GF-D8 (cell line): ENCODE measurements around the gene DICER1.
"Not testable (repeated sequence)": the region's sequence is repeated elsewhere in the genome, so short reads cannot be mapped to it uniquely, and the experiment has no call there.

Experiments used
- DNase-seq: peaks from one replicate; lab custom pipeline; 2025; lab: John Stamatoyannopoulos, UW

DICER1 gene

DNA sequence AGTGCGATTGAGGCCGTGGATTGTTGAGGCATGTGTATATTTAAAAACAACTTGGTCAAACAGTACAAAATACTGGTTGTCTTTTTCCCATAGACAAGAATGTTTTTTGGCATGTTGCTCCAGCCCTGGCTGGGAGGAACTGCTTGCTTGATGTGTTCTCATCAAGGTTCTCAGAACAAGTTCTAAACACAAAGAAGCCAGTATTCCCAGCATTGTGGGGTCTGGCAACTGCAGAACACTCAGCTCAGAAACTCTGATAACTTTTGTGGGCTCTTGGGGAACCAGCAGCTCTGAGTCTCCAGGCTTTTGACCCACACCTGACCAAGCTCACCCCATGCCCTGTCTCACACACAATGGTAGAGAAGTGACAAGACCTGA lies 27.1 kb upstream of the DICER1 start:
- DNase-seq = no peak

DNA sequence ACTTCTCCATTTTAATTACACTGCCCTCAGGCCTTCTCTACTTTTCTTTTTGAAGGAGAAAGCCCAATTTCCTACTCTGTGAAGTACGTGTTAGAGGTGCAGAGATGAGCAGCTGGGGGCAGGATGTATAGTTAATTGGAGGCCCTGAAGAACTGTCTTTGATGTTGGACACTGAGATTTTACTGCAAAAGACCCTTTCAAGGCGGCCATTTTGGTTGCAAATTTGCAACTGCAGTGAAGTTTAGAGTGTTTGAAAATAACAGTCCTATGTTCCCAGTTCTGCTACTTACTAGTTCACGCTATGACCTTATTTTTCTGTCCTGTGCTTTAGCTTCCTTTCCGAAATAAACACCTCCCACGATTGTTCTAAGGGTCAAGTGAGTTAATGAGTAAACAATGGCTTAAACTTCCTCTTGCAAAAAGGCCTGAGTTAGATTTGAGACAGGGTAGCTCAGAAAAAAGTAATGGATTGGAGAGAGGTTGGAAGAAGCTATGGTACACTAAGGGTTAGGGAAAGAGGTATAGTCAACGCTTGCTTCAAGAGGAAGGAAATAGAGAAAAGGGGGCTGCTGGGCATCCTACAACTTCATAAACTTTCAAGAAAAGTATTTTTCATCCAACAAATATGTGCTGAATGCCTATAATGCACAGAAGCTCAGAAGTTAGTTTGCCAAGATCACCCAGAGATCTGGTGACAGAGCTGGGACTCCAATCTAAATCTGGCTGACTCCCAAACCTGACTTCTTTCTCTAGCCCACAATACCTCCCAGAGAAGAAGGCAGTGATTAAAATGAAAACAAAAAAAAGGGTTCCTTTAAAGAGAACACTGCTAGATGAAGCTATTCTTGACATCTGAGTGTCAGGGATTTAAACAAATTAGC lies 26.4 kb upstream of the DICER1 start:
- DNase-seq = no peak

DNA sequence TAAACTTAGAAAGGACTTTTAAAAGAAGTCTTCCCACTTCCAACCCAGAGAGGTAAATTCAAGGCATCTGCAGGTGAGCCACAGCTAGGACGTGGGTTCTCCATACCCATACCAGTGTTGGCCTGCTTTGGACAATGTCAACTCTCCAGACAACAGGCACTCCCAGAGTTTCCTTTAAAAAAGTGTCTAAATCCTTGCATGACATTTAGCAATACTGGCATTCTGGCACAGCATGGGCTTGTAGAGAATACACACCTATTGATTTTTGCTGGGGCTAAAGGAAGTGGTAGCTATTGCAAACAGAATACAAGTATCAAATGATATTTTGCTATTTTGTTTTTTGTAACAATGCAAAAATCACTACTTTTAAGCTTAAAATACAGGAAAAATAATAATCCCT lies 25.8 kb upstream of the DICER1 start:
- no peak for DNase-seq

DNA sequence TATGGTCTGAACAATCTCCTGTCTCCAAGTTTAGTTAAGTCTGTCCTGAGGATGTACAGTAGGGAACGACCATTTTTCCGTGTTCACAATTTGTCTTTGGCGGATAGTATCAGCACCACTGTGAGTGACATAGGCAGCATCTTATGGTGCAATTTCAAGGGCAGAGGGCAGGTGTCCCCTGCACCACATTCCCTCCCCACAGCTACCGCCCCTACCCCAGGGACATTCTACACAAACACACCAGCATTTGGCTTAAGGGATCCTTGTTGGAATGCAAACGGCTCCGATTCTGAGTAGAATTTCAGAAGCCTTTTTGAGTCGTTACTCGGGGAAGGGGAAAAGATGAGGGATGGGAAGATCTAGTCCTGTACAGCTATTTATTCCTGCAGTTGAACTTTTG lies 25.1 kb upstream of the DICER1 start:
- no peak for DNase-seq

DNA sequence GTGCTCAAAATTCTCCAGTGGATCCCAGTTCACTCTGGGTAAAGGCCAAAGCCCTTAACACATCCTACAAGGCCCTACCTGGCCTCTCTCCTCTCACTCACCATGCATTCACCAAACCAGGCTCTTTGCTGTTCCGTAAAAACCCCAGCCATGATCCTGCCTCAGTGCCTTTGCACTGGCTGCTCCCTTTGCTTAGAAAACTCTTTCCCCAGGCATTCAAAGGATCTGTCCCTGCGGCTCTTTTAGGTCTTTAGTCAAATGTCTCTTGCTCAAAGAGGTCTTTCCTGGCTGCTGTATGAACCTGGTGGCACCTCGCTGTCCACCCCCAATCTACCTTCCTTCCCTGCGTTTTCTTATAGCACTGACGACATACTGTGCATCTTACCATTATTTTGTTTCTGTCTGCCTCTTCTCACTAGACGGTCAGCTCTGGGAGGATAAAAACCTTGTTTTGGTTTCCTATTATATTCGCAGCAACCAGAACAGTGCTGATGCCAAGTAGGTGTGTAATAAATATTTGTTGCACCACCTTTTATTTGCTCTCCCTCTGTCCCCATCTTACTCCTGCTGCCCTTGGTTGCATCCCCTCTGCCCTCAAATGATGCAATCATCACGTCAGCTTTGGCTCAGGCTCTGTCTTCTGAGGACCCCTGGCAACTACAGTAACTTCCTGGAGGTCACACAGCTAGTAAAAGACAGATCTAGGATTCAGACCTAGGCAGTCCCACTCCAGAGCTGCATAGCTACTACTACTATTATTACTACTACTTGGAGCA lies 23.8 kb upstream of the DICER1 start:
- no peak for DNase-seq

DNA sequence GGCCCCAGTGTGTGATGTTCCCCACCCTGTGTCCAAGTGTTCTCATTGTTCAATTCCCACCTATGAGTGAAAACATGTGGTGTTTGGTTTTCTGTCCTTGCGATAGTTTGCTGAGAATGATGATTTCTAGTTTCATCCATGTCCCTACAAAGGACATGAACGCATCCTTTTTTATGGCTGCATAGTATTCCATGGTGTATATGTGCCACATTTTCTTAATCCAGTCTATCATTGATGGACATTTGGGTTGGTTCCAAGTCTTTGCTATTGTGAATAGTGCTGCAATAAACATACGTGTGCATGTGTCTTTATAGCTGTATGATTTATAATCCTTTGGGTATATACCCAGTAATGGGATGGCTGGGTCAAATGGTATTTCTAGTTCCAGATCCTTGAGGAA lies 18.3 kb upstream of the DICER1 start:
- DNase-seq = not testable (repeated sequence)

DNA sequence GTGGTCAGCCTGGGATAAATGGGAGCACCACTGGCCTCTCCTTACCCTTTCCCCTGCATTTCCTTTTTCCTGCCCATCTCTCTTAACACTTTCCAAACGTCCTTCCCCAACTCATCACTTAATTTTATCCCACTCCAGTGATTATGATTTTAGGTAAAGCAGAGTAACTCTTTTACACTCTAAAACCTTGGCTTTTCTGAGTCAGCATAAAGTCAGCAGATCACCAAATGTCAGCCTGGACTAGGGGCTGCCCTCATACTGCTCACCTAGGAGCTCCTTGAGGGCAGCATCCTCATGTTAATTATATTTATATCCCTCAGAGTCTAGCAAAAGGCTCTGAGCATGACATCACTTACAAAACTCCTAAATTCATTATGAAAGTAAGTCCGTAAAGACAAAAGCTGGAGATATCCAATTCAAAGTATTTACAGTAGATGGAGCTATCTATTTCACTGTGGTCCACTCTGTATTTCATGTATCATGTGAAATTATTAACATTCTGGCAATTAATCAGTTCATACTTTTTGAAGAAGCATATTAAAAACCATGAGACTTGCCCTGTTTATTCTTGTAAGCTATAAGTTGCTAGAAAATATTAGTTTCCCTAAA lies 17.0 kb upstream of the DICER1 start:
- no peak for DNase-seq

DNA sequence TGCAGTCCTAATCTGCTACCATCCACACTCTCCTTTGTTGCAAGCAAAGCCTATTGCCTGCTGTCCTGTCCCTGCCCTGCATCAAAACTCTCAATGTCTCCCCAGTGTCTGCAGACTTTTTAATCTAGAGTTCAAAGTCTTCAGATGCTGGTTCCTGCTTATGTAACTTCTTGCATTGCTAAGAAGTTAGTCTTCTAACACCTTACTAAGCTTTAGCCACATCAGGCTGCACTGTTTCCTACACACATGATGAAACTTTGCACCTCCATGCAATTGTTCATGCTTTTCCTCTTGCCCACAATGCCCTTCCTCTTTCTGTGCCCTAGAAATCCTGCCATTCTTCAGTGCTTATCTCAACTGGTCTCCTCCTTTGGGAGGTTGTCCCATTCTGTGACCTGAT lies 16.2 kb upstream of the DICER1 start:
- DNase-seq = peak; percentile 77

DNA sequence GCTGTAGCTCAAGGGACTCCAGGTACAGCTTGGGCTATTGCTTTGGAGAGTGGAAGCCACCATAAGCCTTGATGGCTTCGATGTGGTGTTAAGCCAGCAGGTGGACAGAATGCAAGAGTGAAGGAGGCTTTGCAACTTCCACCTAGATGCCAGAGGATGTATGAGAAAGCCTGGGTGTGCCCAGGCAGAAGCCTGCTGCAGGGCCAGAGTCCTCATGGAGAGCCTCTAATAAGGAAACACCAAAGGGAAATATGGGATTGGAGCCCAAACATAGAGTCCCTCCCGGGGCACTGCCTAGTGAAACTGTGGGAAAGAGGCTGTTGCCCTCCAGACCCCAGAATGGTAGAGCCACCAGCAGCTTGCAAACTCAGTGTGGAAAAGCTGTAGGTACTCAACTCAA lies 9.8 kb upstream of the DICER1 start:
- DNase-seq = no peak

DNA sequence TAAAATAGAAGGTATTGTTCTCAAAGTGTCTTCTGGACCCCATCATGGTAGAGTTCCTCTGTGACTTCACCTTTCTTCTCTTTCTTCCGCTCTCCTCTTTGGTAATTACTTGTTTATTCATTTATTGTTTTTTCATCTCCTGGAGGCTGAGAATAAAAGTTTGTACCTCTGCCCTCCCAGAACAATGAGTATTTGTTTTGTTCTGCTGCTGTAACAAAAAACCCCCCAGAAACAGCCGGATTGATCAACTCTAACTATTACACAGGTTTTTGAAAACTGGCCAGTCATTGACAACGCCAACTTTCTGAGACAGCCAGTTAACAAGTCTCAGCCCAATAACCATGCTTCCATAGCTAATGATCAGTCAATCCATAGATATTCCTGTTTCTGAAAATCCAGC lies 8.2 kb upstream of the DICER1 start:
- no peak for DNase-seq

DNA sequence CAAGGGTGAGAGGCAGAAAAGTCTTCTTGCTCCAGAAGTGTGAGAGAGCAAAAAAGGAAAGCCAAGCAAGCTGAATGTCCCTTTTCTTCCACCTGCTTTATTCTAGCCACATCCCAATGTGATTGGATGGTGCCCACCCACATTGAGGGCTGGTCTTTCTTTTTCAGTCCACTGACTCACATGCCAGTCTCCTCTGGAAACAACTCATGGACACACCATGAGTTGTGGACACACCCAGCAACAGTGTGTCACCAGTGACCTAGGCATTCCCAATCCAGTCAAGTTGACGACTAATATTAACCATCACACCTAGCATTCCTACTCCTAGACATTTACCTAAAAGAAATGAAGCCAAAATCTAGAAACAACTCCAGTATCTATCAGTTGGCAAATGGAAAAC lies 7.2 kb upstream of the DICER1 start:
- DNase-seq = no peak

DNA sequence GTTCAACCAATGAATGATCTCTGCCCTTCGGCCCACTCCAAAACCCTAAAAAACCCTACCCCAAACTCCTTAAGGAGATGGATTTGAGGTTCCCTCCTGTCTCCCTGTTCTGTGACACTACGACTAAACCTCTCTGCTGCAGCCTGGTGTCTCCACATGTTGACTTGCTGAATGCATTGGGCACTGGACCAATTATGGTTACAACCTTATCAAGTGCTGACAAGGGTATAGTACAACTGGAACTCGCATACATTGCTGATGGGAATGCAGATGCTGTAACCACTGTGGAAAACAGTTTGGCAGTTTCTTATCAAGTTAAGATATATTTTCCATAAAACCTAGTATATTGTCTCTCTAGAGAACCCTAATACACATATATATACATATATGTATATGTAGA lies 6.3 kb upstream of the DICER1 start:
- DNase-seq = no peak

DNA sequence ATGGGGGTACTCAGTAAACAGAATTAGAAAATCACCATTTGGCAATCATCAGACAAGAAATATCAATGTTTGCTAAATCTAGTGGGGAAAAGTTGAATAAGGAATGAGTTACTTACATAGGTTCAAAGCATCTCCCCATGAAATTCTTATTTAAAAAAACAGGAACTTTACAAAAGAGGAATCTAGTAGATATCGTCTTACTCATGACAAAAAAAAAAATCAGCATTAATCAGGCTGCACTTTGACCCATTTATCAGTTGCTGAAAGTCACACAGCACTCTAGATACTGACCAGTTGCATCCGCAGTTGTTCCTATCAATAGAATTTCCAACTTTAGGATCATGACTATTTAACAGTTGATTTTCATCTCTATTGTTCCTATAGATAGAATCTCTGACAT lies 5.8 kb upstream of the DICER1 start:
- no peak for DNase-seq

DNA sequence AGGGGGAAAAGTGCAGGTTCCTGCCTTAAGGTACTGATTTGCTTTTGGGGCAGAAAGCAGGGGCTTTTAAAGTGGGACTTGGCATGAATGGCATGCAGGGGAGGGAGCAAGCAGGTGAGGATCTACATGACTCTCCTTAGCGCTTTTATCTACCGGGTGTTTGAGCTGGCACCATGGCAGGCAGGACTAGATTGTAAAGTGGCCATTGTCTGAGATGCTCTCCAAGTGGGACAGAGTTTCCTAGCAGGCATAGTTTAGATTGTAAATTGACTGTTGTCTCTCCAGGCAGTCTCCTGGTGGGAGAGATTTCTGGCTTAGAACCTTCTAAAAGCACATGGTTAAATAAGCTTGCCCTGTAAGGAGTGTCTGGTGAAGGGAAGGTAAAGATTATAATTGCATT lies 5.3 kb upstream of the DICER1 start:
- DNase-seq = no peak

DNA sequence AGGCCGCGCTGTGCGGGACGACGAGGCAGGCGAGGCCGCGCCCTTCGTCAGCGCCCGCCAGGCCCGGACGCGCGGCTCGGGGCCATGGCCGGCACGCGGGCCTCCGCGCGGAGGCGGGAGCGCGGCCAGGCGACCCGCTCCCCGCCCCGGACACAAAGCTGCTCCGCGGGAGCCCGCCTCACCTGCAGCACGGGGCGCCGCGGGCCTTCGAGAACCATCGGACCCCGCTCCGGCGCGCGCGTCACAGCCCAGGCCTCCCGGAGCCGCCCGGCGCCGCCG lies 342 bp downstream of the DICER1 start:
- no peak for DNase-seq

DNA sequence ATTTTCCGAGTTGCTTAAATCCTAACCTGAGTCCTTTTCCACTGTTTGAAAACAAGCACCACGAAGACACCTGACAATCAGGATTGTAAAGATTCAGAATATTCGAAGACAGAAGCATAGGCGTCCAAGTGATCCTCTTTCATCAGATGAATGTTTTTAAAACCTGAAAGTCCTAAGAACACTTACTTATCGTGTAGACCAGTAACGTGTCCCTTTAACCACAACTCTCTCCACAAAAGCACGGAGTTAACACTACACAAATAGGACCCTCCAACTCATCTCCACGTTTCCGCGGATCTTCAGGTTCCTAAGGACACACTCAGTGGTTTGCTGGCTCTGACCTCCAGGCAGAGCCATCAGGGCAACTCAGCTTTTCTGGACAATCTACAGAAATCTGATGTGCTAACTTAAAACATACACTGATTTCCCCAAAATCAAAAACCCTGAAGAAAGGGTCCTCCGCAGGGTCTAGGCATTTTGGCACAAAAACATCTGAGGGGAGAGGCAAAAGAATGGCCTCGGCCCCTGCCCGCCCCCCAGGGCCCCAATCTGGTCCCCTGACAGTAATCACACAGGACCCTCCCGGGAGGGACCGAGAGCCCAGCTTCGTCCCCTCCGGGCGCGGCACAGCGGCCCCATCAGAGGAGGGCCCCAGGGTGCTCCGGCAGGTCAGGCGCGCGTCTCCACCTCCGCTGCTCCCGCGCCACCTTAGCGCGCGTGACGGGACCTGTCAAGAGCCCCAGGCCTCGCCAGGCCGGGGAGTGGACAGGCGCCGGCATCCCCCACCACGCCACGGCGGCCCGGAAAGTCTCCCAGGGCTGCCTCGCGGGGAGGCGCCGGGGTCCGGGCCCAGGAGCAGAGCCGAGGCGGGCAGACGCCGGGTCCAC lies 925 bp downstream of the DICER1 start:
- DNase-seq = no peak

DNA sequence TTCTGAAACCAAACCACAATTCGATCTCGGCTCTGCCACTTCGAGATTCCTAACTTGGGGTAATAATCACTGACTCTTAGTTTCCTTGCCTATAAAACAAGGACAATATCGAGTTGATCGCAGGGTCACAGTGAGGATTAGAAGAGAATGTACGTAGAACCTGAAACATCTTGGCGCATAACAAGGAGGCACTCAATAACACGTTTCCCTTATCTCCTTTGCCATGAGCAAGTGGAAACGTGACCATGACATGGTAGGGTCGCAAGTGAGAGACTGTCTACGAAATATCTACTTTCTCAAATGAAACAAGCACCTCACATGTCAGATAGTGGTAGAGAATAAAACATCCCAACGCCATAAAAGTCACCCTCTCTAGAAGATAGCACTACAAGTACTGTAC lies 2.3 kb downstream of the DICER1 start:
- no peak for DNase-seq

DNA sequence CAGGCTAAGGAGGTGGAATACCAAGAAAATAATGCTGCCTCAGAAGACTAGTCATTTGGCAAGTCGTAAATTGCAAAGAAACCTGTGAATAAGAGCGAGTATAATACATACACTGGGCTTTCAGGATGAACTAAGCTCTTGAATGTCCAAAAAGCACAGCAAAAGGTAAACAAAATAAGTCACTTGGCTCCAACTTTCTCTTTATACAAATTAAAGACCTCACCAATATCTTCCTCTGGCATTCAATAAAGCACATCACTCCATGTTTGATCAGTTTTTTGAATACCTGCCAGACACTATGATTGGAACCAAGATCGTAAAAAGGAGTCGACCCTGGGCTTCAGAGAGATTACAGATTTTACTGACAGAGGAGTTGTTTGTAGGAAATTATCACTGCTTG lies 3.5 kb downstream of the DICER1 start:
- DNase-seq = no peak

DNA sequence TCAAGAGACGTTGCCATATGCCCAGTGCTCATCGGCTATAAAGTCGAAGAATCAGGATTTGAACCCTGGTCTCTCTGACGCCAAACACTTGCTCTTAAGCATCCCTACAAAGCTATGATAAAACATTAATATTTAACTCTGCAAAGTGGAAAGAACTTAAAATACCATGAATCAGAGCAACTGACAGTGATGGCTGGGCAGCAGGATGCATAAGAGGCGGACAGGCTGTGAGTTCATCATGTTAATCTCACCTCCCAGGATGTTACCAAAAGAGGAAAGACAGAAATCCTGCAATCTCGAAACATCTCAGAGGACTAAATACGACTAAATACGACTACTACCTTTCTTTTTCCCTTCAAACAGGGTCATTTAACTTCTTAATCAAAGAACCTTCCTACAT lies 5.8 kb downstream of the DICER1 start:
- DNase-seq = no peak

DNA sequence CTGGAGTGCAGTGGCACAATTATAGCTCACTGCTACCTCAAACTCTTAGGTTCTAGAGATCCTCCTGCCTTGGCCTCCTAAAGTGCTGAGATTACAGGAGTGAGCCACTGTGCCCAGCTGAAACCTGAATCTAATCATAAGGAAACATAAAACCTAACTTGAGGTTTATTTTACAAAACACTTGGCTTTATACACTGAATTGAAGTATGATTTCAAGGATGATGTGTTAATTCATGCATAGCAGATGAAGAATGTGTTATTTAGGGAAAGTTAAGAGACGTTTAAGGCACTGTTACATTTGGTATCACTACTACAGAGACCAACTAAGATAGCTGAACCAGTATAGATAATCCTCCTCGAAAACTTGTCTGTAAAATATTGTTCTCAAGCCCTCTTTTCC lies 6.4 kb downstream of the DICER1 start:
- DNase-seq = no peak

DNA sequence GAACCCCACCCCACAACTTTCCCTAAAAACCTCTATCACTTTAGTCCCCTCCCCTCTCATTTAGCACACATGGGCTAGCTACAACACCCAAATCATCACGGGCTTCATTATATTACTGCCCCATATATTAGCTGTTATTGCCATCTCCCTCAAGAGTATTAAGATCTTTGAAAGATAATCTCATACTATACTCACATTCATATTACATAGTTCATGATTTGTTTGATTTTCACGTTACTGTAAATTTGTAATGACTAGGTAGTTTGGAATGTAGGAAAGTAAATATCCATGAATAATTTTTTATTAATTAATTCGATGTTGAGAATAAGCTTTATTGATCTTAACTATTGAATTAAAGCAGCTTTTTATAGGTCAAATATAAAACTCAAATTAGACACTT lies 7.9 kb downstream of the DICER1 start:
- no peak for DNase-seq

DNA sequence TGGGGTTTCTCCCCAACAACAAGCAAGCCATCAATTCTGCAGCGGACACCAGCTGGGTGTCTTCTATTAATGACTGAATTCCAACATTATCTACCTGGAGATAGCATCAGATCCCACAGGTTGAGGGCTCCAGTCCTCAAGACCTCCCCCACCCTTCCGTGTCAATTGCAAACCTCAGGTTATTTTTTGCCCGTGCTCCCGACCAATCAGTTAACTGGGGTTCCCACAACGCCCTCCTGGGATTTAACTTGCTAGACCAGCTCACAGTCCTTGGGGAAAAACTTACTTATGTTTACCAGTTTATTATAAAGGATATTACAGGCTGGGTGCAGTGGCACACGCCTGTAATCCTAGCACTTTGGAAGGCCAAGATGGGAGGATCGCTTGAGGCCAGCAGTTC lies 9.7 kb downstream of the DICER1 start:
- no peak for DNase-seq
